ENCODE measurements around the gene RAB23.

DNA sequence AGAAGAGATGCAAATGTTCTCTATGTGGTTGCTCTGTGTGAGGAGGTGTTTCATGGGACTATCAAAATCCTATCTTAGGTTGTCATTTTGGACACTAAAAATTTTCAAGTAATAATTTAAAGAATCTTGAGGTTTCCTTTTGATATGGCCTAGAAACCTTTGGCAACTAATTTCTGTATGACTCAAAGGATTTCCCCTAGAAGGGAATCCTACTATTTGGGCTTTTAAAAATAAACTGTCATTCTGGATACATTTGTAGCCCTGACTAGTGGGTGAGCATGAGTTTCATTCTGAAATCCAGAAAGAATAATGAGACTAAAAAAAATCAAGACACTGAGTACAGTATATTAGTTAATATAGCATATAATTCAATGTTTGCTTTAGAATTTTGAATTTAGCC lies 25.5 kb upstream of the RAB23 start:
- TF ChIP-seq, protein P1, sequence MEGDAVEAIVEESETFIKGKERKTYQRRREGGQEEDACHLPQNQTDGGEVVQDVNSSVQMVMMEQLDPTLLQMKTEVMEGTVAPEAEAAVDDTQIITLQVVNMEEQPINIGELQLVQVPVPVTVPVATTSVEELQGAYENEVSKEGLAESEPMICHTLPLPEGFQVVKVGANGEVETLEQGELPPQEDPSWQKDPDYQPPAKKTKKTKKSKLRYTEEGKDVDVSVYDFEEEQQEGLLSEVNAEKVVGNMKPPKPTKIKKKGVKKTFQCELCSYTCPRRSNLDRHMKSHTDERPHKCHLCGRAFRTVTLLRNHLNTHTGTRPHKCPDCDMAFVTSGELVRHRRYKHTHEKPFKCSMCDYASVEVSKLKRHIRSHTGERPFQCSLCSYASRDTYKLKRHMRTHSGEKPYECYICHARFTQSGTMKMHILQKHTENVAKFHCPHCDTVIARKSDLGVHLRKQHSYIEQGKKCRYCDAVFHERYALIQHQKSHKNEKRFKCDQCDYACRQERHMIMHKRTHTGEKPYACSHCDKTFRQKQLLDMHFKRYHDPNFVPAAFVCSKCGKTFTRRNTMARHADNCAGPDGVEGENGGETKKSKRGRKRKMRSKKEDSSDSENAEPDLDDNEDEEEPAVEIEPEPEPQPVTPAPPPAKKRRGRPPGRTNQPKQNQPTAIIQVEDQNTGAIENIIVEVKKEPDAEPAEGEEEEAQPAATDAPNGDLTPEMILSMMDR (IDR thresholded peaks at IDR 0.05), result no peak
- TF ChIP-seq POLR2A (IDR thresholded peaks at IDR 0.05), result no peak

All from uterus (tissue), 2 donors.